ENCODE measurements around the gene TLK2.
A peak's percentile ranks its signal among the peaks of the same experiment; 100 is the strongest.
"Not testable (repeated sequence)": the region's sequence is repeated elsewhere in the genome, so short reads cannot be mapped to it uniquely, and the experiment has no call there.

The TLK2 gene

DNA sequence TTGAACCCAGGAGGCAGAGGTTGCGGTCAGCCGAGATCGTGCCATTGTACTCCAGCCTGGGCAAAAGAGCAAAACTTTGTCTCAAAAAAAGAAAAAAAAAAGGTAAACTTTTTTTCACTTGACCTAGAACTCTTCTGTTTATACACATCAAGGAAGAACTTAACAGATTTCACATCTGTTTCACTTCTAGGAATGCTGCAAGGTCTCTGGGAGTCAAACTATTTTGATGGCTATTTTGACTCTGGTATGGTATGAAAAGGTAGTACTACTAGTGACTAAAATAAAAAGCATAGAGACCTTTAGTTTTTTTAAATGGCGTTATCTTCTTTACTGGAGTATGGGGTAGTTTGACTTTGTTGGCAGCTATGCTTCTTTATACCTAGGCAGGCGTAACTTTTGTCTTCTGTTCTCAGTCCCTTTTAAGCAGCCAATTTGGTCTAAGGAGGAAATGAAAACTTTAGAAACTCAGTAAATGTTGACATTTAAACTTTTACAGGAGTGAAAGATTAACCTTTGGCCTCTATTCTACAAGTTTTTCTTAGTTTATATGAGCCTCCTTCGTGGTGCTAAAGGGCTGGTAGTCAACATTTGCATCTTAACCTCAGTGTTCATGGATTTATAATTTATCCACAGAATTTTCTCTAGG is 28.7 kb downstream of the TLK2 start:
- H3K9me3 Mint-ChIP-seq, H3K27me3 Mint-ChIP-seq, H3K36me3 Mint-ChIP-seq, DNase-seq: not testable (repeated sequence)
- peak; percentile 94 to 95 for ATAC-seq (replicated peaks)
- Mint-ChIP-seq H3K4me3 (peak overlapping the region; percentile 66 to 73), H3K4me1 (peaks cover 17 to 36% of the 10 kb centered on the region in 2 donors), H3K27ac (peak overlapping the region; percentile 90)

DNA sequence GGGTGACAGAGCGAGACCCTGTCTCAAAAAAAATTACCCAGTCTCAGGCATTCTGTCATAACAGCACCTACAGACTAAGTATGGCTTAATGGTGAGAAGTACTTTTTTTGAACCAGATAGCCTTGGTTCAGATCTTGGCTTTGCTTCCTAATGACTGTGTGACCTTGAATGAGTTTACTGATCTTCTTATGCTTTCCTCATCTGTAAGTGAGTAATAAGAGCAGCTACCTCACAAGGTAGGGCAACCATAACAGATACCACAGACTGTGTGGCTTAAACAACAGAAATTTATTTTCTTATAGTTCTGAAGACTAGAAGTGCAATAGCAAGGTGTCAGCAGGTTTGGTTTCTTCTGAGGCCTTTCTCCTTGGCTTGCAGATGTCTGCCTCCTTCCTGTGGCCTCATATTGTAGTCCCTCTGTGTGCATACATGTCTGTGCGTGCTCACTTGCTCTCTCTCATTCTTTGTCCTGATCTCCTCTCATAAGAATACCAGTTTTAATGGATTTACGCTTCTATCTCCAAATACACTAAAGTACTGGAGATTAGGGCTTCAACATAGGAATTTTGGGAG is 31.7 kb downstream of the TLK2 start:
- peaks cover 20 to 44% of the 10 kb centered on the region in 2 donors for H3K4me1 Mint-ChIP-seq
- H3K36me3 Mint-ChIP-seq, result peaks cover 6 to 14% of the 10 kb centered on the region in 2 donors
- not testable (repeated sequence) for DNase-seq, H3K9me3 Mint-ChIP-seq, H3K4me3 Mint-ChIP-seq, H3K27me3 Mint-ChIP-seq
- peak overlapping the region; percentile 83 for H3K27ac Mint-ChIP-seq
- ATAC-seq (replicated peaks), result peak in 1 of 2 donors; percentile 14

DNA sequence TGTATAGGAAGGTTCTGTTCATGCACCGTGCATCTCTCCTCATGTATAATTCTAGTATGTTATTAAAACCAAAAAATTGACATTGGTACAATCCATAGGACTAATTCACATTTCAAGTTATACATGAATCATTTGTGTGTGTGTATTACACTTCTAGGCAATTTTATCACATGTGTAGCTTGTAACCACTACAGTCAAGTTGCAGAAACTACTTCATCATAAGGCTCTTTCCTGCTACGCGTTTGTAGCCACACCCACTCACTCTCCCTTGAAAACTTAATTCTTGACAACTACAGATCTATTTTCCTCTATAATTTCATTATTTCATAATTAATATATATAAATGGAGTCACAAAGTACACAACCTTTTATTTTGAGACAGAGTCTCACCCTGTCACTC is 32.4 kb downstream of the TLK2 start:
- peaks cover 19 to 37% of the 10 kb centered on the region in 2 donors for H3K4me1 Mint-ChIP-seq
- H3K36me3 Mint-ChIP-seq, result peaks cover 8 to 17% of the 10 kb centered on the region in 2 donors

GRCh38 chr17:62516376-62516775 is 37.8 kb downstream of the TLK2 start:
- not testable (repeated sequence) for H3K4me3 Mint-ChIP-seq; H3K27ac Mint-ChIP-seq; ATAC-seq (replicated peaks); H3K9me3 Mint-ChIP-seq; DNase-seq; H3K27me3 Mint-ChIP-seq
- Mint-ChIP-seq H3K36me3 (peaks cover 16 to 17% of the 10 kb centered on the region in 2 donors), H3K4me1 (peaks cover 3 to 12% of the 10 kb centered on the region in 2 donors)

More for the DNA sequence above, 32.4 kb downstream of the TLK2 start:
- ATAC-seq (replicated peaks); H3K27me3 Mint-ChIP-seq; H3K9me3 Mint-ChIP-seq; DNase-seq; H3K27ac Mint-ChIP-seq; H3K4me3 Mint-ChIP-seq: not testable (repeated sequence)

- peaks cover 5 to 11% of the 10 kb centered on the region in 2 donors for H3K36me3 Mint-ChIP-seq
- H3K4me3 Mint-ChIP-seq; H3K27ac Mint-ChIP-seq; H3K27me3 Mint-ChIP-seq; H3K9me3 Mint-ChIP-seq; DNase-seq; ATAC-seq (replicated peaks); H3K4me1 Mint-ChIP-seq: not testable (repeated sequence)
Observed at GRCh38 chr17:62521295-62521694, 42.7 kb downstream of the TLK2 start.

GRCh38 chr17:62524077-62524476 is 45.5 kb downstream of the TLK2 start:
- H3K27me3 Mint-ChIP-seq; ATAC-seq (replicated peaks): not testable (repeated sequence)

GRCh38 chr17:62525317-62525716 is 46.7 kb downstream of the TLK2 start:
- H3K4me1 Mint-ChIP-seq; H3K27me3 Mint-ChIP-seq; H3K9me3 Mint-ChIP-seq; H3K4me3 Mint-ChIP-seq; DNase-seq; ATAC-seq (replicated peaks); H3K27ac Mint-ChIP-seq: not testable (repeated sequence)
- H3K36me3 Mint-ChIP-seq, result peaks cover 15 to 22% of the 10 kb centered on the region in 2 donors

More at GRCh38 chr17:62524077-62524476, 45.5 kb downstream of the TLK2 start:
- peaks cover 13 to 15% of the 10 kb centered on the region in 2 donors for H3K36me3 Mint-ChIP-seq
- not testable (repeated sequence) for DNase-seq, H3K27ac Mint-ChIP-seq, H3K4me3 Mint-ChIP-seq, H3K4me1 Mint-ChIP-seq, H3K9me3 Mint-ChIP-seq

- ATAC-seq (replicated peaks); H3K27ac Mint-ChIP-seq; DNase-seq; H3K4me1 Mint-ChIP-seq; H3K27me3 Mint-ChIP-seq; H3K9me3 Mint-ChIP-seq: not testable (repeated sequence)
- H3K4me3 Mint-ChIP-seq, result peak overlapping the region in 1 of 2 donors; percentile 10
- H3K36me3 Mint-ChIP-seq, result peaks cover 25 to 39% of the 10 kb centered on the region in 2 donors
Observed at GRCh38 chr17:62530936-62531335, 52.3 kb downstream of the TLK2 start.

GRCh38 chr17:62536557-62536956 is 57.9 kb downstream of the TLK2 start:
- Mint-ChIP-seq H3K4me1 (peaks cover 9 to 23% of the 10 kb centered on the region in 2 donors), H3K36me3 (peaks cover 29 to 49% of the 10 kb centered on the region in 2 donors)
- ATAC-seq (replicated peaks); H3K27ac Mint-ChIP-seq; H3K27me3 Mint-ChIP-seq; H3K9me3 Mint-ChIP-seq; DNase-seq; H3K4me3 Mint-ChIP-seq: not testable (repeated sequence)

DNA sequence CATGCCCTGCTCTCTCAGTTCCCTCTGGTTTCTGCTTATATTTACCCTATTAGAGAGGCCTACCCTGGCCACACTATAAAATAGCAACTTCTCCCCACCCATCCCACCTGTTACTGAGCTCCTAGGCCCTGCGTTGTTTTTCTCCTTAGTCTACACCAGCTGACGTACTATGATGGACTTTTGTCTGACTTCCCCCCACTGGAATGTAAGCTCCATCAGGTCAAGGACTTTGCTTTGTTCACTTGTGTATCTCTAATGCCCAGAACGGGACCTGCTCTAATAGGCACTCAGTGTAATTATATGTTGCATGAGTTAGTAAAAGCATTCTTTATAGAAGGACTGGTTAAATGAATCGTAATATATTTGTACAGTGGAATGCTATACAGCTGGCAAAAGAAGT is 62.4 kb downstream of the TLK2 start:
- Mint-ChIP-seq H3K4me1 (peaks cover 7 to 16% of the 10 kb centered on the region in 2 donors), H3K27ac (peak overlapping the region; percentile 6), H3K36me3 (peaks cover 41 to 55% of the 10 kb centered on the region in 2 donors)
- DNase-seq; ATAC-seq (replicated peaks); H3K4me3 Mint-ChIP-seq; H3K9me3 Mint-ChIP-seq; H3K27me3 Mint-ChIP-seq: not testable (repeated sequence)

GRCh38 chr17:62543278-62543775 is 64.7 kb downstream of the TLK2 start:
- ATAC-seq (replicated peaks); DNase-seq; H3K27ac Mint-ChIP-seq; H3K27me3 Mint-ChIP-seq; H3K4me3 Mint-ChIP-seq; H3K9me3 Mint-ChIP-seq: not testable (repeated sequence)
- peaks cover 40 to 43% of the 10 kb centered on the region in 2 donors for H3K36me3 Mint-ChIP-seq
- H3K4me1 Mint-ChIP-seq, result peaks cover 7 to 16% of the 10 kb centered on the region in 2 donors

- H3K27me3 Mint-ChIP-seq; H3K4me3 Mint-ChIP-seq; H3K27ac Mint-ChIP-seq; H3K4me1 Mint-ChIP-seq; ATAC-seq (replicated peaks); DNase-seq; H3K9me3 Mint-ChIP-seq: not testable (repeated sequence)
- H3K36me3 Mint-ChIP-seq, result peaks cover 21 to 24% of the 10 kb centered on the region in 2 donors
Observed at GRCh38 chr17:62546066-62546465, 67.4 kb downstream of the TLK2 start.

DNA sequence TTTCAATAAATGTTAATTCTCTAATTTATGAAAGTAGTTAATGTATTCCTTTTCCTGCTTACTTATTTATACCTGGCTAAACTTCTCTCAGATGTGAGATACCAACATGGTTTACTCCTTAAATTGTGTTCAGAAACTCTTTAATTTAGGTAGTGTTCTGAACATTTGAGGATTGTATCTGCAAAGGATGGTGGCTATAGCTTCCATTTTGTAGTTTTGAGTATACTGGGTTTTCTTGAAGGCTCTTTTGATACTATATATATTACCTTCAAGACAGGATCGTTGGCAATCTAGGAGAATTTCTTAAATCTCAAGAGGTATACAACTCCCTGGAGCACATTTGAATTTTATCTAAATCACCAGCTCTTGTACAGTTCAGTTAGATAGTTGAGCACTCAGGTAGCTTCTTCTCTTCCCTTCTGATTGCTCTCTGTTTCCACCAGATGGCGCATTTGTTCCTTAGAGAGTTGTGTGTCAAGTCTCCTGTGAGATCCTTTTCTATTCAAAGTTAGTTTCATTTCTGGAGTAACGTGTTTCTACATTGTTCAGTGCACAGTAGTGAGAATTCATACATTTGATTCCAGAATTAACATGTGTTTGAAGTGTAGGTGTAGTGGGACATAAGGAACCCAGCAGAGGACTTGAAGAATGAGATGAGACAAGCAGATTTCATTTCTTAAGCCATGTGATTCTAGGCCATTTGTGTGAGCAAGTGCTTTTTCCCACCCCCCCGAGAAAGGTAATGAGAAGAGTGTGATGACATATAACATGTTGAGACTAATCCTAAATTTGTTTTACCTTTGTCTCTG is 74.4 kb downstream of the TLK2 start:
- H3K27me3 Mint-ChIP-seq, H3K4me1 Mint-ChIP-seq, H3K9me3 Mint-ChIP-seq: not testable (repeated sequence)
- peak; percentile 85 to 86 for ATAC-seq (replicated peaks)
- Mint-ChIP-seq H3K36me3 (peaks cover 10 to 16% of the 10 kb centered on the region in 2 donors), H3K27ac (peak overlapping the region; percentile 70), H3K4me3 (peak overlapping the region; percentile 57 to 66)
- peak; percentile 15 for DNase-seq

GRCh38 chr17:62557532-62557931 is 78.9 kb downstream of the TLK2 start:
- not testable (repeated sequence) for H3K4me3 Mint-ChIP-seq; ATAC-seq (replicated peaks); H3K4me1 Mint-ChIP-seq; DNase-seq; H3K27me3 Mint-ChIP-seq; H3K27ac Mint-ChIP-seq; H3K9me3 Mint-ChIP-seq
- peaks cover 19 to 24% of the 10 kb centered on the region in 2 donors for H3K36me3 Mint-ChIP-seq
